G401.6 (cell line): ENCODE measurements around the gene BTBD18.
"Not testable (repeated sequence)": the region's sequence is repeated elsewhere in the genome, so short reads cannot be mapped to it uniquely, and the experiment has no call there.

Experiments used
- FAIRE-seq: peaks from 2 replicates; lab custom pipeline; 2012; peaks lifted over from hg19 to GRCh38; lab: Jason Lieb, UNC

BTBD18 gene

DNA sequence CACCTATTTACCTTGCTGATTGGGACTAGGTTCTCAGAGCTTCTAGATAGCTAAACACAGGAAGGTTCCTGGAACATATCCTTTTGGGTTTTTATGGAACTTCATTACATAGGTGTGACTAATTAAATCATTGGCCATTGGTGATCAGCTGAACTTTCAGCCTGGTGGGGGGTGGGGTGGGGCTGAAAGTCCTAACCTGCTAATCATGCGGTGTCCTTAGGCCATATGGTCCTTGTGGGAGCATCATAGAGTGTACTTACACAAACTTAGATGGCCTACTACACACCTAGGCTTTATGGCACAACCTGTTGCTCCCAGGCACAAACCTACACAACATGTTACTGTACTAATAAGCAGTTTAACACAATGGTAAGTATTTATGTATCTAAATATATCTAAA is 19.0 kb downstream of the BTBD18 start:
- no peak for FAIRE-seq

- no peak for FAIRE-seq
Measured at GRCh38 chr11:57729479-57729878, 22.1 kb downstream of the BTBD18 start.

- FAIRE-seq: no peak
Measured at GRCh38 chr11:57728829-57729228, 22.8 kb downstream of the BTBD18 start.

DNA sequence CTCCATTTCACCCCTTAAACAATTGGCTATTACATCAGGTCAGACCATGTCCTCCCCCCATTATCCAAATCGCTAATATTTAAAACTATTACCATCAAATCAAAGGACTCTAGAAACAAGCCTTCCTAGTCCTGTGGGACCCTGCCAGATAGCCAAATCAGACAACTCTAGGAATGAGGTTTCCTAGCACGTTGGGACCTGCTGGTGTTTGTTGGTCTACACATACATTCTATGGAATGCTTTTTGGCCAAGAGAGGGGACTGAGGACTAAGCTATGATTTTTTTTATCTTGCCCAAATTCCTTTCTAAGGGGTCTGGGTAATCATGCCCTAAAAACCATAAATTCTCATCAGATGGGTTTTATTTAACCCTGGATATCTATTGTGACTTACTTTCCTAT is 24.4 kb downstream of the BTBD18 start:
- FAIRE-seq: no peak

GRCh38 chr11:57716726-57717125 is 34.9 kb downstream of the BTBD18 start:
- FAIRE-seq: not testable (repeated sequence)

- no peak for FAIRE-seq
Measured at GRCh38 chr11:57713835-57714234, 37.8 kb downstream of the BTBD18 start.

DNA sequence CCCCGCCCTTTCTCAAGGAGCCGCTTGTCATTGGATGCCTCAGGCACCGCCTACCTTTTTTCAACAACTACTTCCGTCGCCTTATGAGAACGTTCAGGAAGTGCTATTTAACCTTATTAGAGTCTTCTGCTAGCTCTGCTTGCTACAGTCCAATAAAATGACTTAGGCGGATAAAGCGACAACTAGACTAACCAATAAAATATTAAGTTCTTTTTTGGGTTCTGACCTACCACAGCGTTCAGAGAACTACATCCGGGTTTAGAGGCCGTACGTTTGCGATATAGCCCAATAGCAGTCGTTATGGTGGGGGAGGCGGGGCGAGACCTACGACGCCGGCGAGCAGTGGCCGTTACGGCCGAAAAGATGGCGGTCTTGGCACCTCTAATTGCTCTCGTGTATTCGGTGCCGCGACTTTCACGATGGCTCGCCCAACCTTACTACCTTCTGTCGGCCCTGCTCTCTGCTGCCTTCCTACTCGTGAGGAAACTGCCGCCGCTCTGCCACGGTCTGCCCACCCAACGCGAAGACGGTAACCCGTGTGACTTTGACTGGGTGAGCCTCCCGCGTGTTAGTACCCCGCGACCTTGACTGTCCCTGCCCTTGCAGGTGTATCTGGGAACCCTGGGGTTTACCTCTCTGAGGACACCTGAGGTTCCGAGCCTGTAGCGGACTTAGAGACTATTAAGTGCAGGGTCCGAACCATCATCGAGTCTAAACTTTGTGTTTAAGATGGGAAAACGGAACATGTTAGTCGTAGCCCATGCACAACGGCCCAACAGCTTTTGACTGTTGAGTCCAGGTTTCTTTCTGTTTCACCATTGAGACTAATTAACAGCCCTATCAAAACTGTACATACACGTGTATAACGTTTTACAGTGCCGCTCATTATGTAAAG is 39.1 kb downstream of the BTBD18 start, which contains the start of gene TMX2:
TSS of gene TMX2 (plus strand) at position 338 of the 895 bp plus-strand sequence. CDS start at position 364, 26 bp downstream.
- peak; percentile 99 for FAIRE-seq

DNA sequence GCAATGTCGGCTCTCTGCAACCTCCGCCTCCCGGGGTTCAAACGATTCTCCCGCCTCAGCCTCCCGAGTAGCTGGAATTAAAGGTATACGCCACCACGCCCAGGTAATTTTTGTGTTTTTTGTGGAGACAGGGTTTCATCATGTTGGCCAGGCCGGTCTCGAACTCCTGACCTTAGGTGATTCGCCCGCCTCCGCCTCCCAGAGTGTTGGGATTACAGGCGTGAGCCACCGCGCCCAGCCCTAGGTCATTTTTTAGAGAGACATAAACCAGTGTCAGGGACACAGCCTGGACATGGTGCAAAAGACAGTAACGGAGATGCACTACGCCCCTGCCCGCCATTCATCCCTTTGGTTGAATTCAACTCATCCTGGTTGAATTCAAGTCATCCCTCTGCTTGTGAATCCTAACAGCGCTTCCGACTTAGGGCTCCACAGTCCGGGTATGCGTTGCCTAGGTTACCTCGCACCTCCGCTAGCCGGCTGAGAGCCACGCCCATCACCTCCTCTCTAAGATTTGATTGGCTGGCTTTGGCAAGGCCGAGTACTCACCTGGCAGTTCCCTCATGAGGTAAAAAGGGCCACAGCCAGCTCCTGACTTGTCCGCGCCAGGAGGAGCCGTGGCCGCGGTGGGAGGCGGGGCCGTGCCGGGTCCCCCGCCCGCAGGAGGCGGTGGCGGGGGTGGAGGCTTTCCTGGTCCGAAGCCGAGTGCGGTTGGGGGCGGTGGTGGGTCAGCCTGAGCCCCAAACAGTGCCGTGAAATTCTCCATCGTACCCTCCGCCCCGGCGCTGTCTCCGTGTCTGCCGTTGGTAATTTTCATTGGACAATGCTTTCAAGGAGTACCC is 40.0 kb downstream of the BTBD18 start, which contains the start of gene MED19:
TSS of gene MED19 (minus strand) at position 802 of the 842 bp plus-strand sequence. CDS start at position 766, 36 bp downstream.
- no peak for FAIRE-seq

- no peak for FAIRE-seq
Measured at GRCh38 chr11:57709802-57710367, 41.7 kb downstream of the BTBD18 start.

- FAIRE-seq: not testable (repeated sequence)
Measured at GRCh38 chr11:57705432-57705831, 46.2 kb downstream of the BTBD18 start.

DNA sequence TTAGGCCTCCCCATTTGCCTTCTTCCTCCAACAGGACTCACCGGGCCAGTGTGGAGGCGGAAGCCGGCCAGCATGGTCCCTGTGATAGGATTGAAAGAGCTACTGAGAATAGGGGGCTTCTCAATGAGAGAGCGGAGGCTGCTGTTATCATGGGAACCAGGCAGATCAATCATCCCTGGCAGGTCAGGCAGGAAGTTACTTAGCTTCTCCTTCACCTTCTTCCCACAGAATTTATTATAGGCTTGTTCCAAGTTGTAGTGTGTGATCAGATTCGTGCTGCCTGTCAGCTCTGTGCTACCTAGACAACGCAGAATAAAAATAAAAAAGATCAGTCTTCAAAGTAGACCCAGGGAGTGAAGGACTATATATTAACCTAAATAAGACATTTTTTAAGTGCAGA is 46.7 kb downstream of the BTBD18 start:
- FAIRE-seq: no peak

GRCh38 chr11:57703341-57703740 is 48.3 kb downstream of the BTBD18 start:
- FAIRE-seq: no peak

- FAIRE-seq: no peak
Measured at GRCh38 chr11:57700425-57700824, 51.2 kb downstream of the BTBD18 start.

DNA sequence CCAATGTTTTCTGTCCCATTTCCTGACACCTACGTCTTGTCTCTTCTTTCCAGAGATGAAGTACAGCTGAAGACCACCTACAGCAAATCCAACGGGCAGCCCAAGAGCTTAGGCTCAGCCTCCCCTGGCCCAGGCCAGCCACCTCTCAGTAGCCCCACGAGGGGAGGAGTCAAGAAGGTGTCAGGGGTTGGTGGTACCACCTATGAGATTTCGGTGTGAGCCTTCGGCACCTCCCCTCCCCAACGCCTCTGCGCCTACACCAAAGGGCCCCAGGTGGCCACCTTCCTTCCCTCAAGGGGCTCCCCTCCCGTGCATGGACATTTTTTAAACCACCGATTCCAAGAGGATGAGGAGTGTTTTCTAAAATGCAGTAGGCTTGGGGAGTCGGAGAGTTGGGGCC is 51.8 kb downstream of the BTBD18 start:
- no peak for FAIRE-seq

DNA sequence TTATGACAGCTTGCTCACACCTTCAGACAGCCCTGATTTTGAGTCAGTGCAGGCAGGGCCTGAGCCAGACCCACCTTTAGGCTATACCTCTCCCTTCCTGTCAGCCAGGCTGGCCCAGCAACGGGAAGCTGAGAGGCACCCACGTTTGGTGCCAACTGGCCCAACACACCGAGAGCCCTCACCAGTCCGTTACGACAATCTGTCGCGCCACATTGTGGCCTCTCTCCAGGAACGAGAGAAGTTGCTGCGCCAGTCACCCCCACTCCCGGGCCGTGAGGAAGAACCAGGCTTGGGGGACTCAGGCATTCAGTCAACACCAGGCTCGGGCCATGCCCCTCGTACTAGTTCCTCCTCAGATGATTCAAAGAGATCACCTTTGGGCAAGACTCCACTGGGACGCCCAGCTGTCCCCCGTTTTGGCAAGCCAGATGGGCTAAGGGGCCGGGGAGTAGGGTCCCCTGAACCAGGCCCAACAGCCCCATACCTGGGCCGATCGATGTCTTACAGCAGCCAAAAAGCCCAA is 52.7 kb downstream of the BTBD18 start:
- no peak for FAIRE-seq
